Measurements from ENCODE around the gene STK24. TPM values are rescaled to one million over a fixed set of nuclear protein-coding genes. Genes with fewer than 3 reads are reported as not detected.

Gene STK24
- total RNA-seq, 1 experiment from 2014 or later, result 84.8 TPM

GRCh38 chr13:98520674-98521449, 56.0 kb downstream of the STK24 start:
- H3K36me3 ChIP-seq (ENCODE audit: insufficient read depth, low read length, poor library complexity, severe bottlenecking), result no peaks in the 10 kb centered on the region
- H3K27ac ChIP-seq (ENCODE audit: low read depth, low read length, poor library complexity, severe bottlenecking), result no peak overlapping the region
- H3K27me3 ChIP-seq (replicated peaks; ENCODE audit: insufficient read depth, low read depth, low read length, poor library complexity), result no peaks in the 10 kb centered on the region
- DNase-seq (ENCODE audit: low spot score), result no peak
- no peaks in the 10 kb centered on the region for H3K9me3 ChIP-seq (ENCODE audit: low read depth, low read length, poor library complexity, severe bottlenecking)
- no TSS peak for BruUV-seq (replicated peaks)
- CTCF ChIA-PET, result no interaction called here
- peaks cover 2% of the 10 kb centered on the region for H3K4me1 ChIP-seq (ENCODE audit: insufficient read depth, low read length, poor library complexity, severe bottlenecking)
- intact Hi-C loops (cut with micrococcal nuclease; ENCODE audit: unreplicated experiment), result no loop called here
- POLR2A ChIA-PET (ENCODE audit: low non-redundant PET), result interaction anchor here (0.6 kb wide), 1 partner anchor 1113 kb away, joined by 4 read pairs; no protein-coding TSS in a partner anchor
- no peak overlapping the region for H3K4me3 ChIP-seq (ENCODE audit: low read depth, low read length, poor library complexity, severe bottlenecking)
- TF ChIP-seq CTCF (conservative IDR thresholded peaks at IDR 0.05; ENCODE audit: low read depth, low read length) (no peak), EZH2 (IDR thresholded peaks at IDR 0.05; ENCODE audit: borderline replicate concordance, low read depth, low read length, poor library complexity, severe bottlenecking) (no peak)

- intact Hi-C loops (cut with micrococcal nuclease; ENCODE audit: unreplicated experiment), result no loop called here
- ChIA-PET POLR2A (ENCODE audit: low non-redundant PET) (no interaction called here), CTCF (no interaction called here)
- no peak for TF ChIP-seq EZH2 (IDR thresholded peaks at IDR 0.05; ENCODE audit: borderline replicate concordance, low read depth, low read length, poor library complexity, severe bottlenecking)
- TF ChIP-seq CTCF (conservative IDR thresholded peaks at IDR 0.05; ENCODE audit: low read depth, low read length), result no peak
- DNase-seq (ENCODE audit: low spot score), result no peak
- no peaks in the 10 kb centered on the region for H3K4me1 ChIP-seq (ENCODE audit: insufficient read depth, low read length, poor library complexity, severe bottlenecking)
- no peak overlapping the region for H3K27ac ChIP-seq (ENCODE audit: low read depth, low read length, poor library complexity, severe bottlenecking)
- no peak overlapping the region for H3K4me3 ChIP-seq (ENCODE audit: low read depth, low read length, poor library complexity, severe bottlenecking)
- no peaks in the 10 kb centered on the region for H3K36me3 ChIP-seq (ENCODE audit: insufficient read depth, low read length, poor library complexity, severe bottlenecking)
- no TSS peak for BruUV-seq (replicated peaks)
- no peaks in the 10 kb centered on the region for H3K27me3 ChIP-seq (replicated peaks; ENCODE audit: insufficient read depth, low read depth, low read length, poor library complexity)
- no peaks in the 10 kb centered on the region for H3K9me3 ChIP-seq (ENCODE audit: low read depth, low read length, poor library complexity, severe bottlenecking)
Measured at GRCh38 chr13:98519976-98520375, 56.9 kb downstream of the STK24 start.

DNA sequence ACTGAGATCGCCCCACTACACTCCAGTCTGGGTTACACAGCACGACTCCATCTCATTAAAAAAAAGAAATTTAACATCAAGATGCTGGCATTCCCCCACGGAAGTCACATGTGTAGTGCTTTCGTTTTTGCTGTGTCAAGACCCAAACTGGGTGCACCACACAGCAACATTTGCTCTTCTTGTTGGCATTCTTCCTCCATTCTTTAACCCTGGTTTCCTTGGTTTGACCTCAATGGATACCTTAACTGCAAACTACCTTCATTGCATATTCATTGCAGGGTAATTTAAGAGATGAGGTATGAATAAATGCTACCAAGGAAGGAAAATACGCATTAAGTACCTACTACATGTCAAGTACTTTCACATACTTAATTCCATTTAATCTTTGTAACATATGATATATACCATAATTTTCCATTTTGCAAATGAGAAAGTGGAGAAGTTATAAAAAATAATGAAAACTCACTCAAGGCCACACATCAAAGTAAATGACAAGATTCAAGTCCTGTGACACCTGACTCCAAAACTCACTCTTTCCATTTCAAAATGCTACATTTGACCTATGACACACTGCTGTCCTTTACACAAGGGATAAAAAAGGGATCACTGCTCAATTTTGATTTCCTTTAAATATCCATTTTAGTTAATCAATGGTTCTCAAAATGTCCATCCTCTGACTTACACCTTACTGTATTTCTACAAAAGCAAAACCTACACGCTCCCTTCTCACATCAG, 59.2 kb downstream of the STK24 start:
- no peak for DNase-seq (ENCODE audit: low spot score)
- H3K4me1 ChIP-seq (ENCODE audit: insufficient read depth, low read length, poor library complexity, severe bottlenecking), result no peaks in the 10 kb centered on the region
- no peak overlapping the region for H3K27ac ChIP-seq (ENCODE audit: low read depth, low read length, poor library complexity, severe bottlenecking)
- ChIA-PET CTCF (no interaction called here), POLR2A (ENCODE audit: low non-redundant PET) (no interaction called here)
- H3K9me3 ChIP-seq (ENCODE audit: low read depth, low read length, poor library complexity, severe bottlenecking), result no peaks in the 10 kb centered on the region
- no peaks in the 10 kb centered on the region for H3K27me3 ChIP-seq (replicated peaks; ENCODE audit: insufficient read depth, low read depth, low read length, poor library complexity)
- no TSS peak for BruUV-seq (replicated peaks)
- H3K36me3 ChIP-seq (ENCODE audit: insufficient read depth, low read length, poor library complexity, severe bottlenecking), result no peaks in the 10 kb centered on the region
- H3K4me3 ChIP-seq (ENCODE audit: low read depth, low read length, poor library complexity, severe bottlenecking), result no peak overlapping the region
- intact Hi-C loops (cut with micrococcal nuclease; ENCODE audit: unreplicated experiment), result no loop called here
- no peak for TF ChIP-seq EZH2 (IDR thresholded peaks at IDR 0.05; ENCODE audit: borderline replicate concordance, low read depth, low read length, poor library complexity, severe bottlenecking)
- no peak for TF ChIP-seq CTCF (conservative IDR thresholded peaks at IDR 0.05; ENCODE audit: low read depth, low read length)

Measured in A673 (cell line).